BJ (cell line): ENCODE data around the gene TGM4. TPM values are rescaled to one million over a fixed set of nuclear protein-coding genes. Genes with fewer than 3 reads are reported as not detected.

Experiments
- CTCF ChIA-PET: fragments of 350-600 bp; formaldehyde crosslinking; extraction: SDS; loops from one replicate; lab custom pipeline; 2021; ENCODE audit warnings: antibody characterized with exemption, inconsistent platforms; lab: Yijun Ruan, JAX
- POLR2A ChIA-PET: fragments of 300-600 bp; sonication (Branson Sonifier 250); formaldehyde crosslinking; extraction: SDS; loops from one replicate; lab custom pipeline; 2021; ENCODE audit warnings: antibody characterized with exemption; lab: Charles Lee
- DNase-seq: peaks from one replicate; pipeline ENCODE4 v3.0.0-alpha.2; 2011; ENCODE audit warnings: low read depth
- H3K27me3 ChIP-seq: 2 replicates; pipeline ENCODE4 v1.6.0; 2011; ENCODE audit warnings: low read length; ENCODE audit not compliant: control insufficient read depth, insufficient read depth
- H3K36me3 ChIP-seq: 2 replicates; pipeline ENCODE4 v1.5.1; 2011; ENCODE audit warnings: low read length; ENCODE audit not compliant: control insufficient read depth, insufficient read depth
- H3K4me3 ChIP-seq: 2 replicates; pipeline ENCODE4 v1.5.1; 2011; ENCODE audit warnings: low read depth, mild to moderate bottlenecking, control low read depth, low read length
- CTCF ChIP-seq: IDR thresholded peaks from 2 replicates; pipeline ENCODE4 v1.5.1; 2011; ENCODE audit warnings: low read depth, mild to moderate bottlenecking, control low read depth, inconsistent platforms, low read length, moderate library complexity; ENCODE audit not compliant: insufficient read depth
- polyA plus RNA-seq: library from polyadenylated mRNA; depleted of rRNA; stranded (reverse); fragments of >200 nt; gene quantifications from 2 replicates; pipeline ENCODE4 v1.2.3, GENCODE V29; 2011

TGM4 gene
- polyA plus RNA-seq, 1 experiment: not detected

GRCh38 chr3:44894485-44894884 is 20.1 kb downstream of the TGM4 start:
- CTCF ChIA-PET: interaction anchor here (0.6 to 1.3 kb wide), 3 partner anchors 11 to 183 kb away, joined by 3 to 4 read pairs (median 4); no protein-coding TSS in a partner anchor
- no peak for TF ChIP-seq CTCF
- DNase-seq: no peak
- POLR2A ChIA-PET: no interaction called here
- Histone ChIP-seq H3K36me3 (no peaks in the 10 kb centered on the region), H3K4me3 (no peak overlapping the region), H3K27me3 (0 out of 2 replicates have a peak, but pooled peaks cover 4% of the 10 kb centered on the region)

- POLR2A ChIA-PET: no interaction called here
- CTCF ChIA-PET: interaction anchor here (0.5 to 2.2 kb wide), 2 partner anchors 12 to 357 kb away, joined by 3 to 6 read pairs; no protein-coding TSS in a partner anchor
- H3K36me3 ChIP-seq: no peaks in the 10 kb centered on the region
- no peak for TF ChIP-seq CTCF
- no peak for DNase-seq
- H3K4me3 ChIP-seq: no peak overlapping the region
- H3K27me3 ChIP-seq: 0 out of 2 replicates have a peak, but pooled peaks cover 4% of the 10 kb centered on the region
These were observed 22.0 kb downstream of the TGM4 start for GRCh38 chr3:44896440-44896839.

GRCh38 chr3:44899683-44900367 is 25.4 kb downstream of the TGM4 start:
- Histone ChIP-seq H3K4me3 (no peak overlapping the region), H3K27me3 (0 out of 2 replicates have a peak, but pooled peaks cover 4% of the 10 kb centered on the region), H3K36me3 (no peaks in the 10 kb centered on the region)
- POLR2A ChIA-PET: no interaction called here
- no peak for DNase-seq
- no peak for TF ChIP-seq CTCF
- CTCF ChIA-PET: no interaction called here

GRCh38 chr3:44902628-44903027 is 28.2 kb downstream of the TGM4 start:
- ChIA-PET POLR2A (no interaction called here), CTCF (interaction anchor here (0.7 kb wide), 2 partner anchors 17 to 20 kb away, joined by 3 to 4 read pairs; no protein-coding TSS in a partner anchor)
- DNase-seq: no peak
- no peak for TF ChIP-seq CTCF
- Histone ChIP-seq H3K4me3 (no peak overlapping the region), H3K27me3 (peaks cover 6% of the 10 kb centered on the region; the same call in 1 of the 2 replicates), H3K36me3 (no peaks in the 10 kb centered on the region)

GRCh38 chr3:44903314-44903713 is 28.9 kb downstream of the TGM4 start:
- Histone ChIP-seq H3K4me3 (no peak overlapping the region), H3K27me3 (peaks cover 6% of the 10 kb centered on the region; the same call in 1 of the 2 replicates), H3K36me3 (no peaks in the 10 kb centered on the region)
- no peak for TF ChIP-seq CTCF
- no peak for DNase-seq
- ChIA-PET CTCF (interaction anchor here (0.7 kb wide), 2 partner anchors 17 to 20 kb away, joined by 3 to 4 read pairs; no protein-coding TSS in a partner anchor), POLR2A (no interaction called here)
